Measurements from ENCODE around the gene CAMKMT. TPM values are rescaled to one million over a fixed set of nuclear protein-coding genes. Genes with fewer than 3 reads are reported as not detected.

CAMKMT gene
- total RNA-seq, 1 experiment from 2014 or later, result 6.6 TPM

DNA sequence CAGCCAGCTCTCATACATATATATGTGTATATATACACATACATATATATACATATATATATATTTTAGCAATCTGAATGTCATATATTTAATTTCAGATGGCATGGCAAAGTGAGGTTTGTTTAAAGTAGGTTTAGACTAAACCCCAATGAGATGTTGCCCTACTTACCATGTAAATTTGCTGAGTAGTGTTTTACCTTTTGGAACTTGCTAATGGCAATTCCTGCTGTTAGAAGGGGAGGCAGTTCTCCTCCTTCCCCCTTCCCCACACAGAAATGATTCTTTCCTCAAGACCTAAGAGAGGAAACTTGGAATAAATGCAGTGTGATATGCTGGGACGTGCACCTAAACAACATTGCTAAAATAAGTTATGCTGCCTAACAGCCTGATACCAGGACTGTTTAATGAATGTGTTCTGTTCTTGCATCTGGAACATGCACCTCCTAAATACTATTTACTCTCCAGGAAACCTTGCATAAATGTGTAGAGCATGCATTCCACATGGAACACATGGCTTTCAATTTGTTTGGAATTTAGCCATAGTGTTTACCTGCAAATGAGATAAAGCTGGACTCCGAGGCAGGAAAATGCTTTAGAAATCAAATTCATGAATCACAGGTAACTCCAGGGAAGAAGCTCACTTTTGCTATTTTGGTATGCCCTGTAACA lies 326.8 kb downstream of the CAMKMT start:
- DNase-seq (ENCODE audit: low read depth), result no peak

DNA sequence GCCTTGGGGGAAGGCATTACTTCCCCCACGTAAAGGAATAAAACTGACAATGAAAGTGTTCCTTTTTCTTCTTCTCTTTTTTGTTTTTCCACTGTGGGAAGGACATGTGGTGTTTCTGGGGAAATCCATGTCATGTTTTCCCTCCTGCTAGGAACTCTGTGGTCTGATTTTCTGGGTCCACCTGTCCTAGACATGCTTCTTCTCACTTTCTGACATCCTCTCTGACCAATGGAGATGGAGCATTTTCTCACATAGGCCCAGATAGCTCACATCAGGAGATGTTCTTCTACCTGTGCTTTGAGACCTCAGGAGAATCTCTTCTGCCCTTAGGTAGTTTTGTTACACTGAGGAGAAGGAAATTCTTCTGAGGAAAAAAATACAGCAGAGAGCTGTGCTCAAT lies 327.8 kb downstream of the CAMKMT start:
- no peak for DNase-seq (ENCODE audit: low read depth)

DNA sequence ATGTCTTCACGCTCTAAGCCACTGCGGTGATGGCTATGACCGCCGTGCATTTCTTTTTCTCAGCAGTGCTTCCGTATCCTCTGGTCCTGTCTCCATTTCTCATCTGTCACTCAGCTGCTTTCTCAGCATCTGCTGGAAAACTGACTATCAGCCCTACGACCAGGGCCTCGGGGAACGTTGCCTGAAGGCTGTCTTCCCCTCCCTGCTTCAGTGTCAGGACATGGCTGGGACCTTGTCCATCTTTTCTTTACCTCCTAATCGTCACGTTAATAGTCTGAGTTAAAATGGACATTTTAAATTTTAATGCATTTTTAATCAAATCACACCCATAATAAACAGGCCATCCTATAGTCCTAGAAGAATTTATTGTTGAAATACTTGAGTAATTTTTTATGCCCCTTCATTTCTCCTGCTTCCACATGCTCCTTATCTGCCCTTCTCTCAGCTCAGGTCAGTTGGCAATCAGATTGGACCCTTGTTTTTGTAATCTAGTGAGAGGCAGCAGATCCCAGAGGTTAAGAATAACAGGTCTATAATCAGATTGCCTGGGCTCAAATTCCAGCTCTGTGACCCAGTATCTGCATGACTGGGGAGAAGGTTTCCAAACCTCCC lies 329.5 kb downstream of the CAMKMT start:
- no peak for DNase-seq (ENCODE audit: low read depth)

DNA sequence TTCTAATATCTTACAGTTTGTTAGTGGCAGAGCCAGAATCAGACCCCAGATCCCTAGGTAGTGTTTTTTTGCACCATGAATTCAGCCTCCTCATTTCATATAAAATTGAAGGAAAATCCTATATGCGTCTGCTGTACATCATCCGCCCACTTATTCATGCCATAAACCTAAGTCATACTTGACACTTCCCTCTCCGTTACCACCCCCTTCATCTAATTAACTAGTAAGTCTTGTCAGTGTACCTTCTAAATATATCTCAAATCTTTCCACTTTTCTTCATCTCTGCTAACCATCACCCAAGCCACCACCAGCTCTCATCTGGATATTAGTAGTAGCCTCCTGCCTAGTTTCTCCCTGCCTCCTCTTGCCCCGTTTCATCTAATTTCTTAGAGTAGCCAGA lies 331.1 kb downstream of the CAMKMT start:
- DNase-seq (ENCODE audit: low read depth), result no peak

DNA sequence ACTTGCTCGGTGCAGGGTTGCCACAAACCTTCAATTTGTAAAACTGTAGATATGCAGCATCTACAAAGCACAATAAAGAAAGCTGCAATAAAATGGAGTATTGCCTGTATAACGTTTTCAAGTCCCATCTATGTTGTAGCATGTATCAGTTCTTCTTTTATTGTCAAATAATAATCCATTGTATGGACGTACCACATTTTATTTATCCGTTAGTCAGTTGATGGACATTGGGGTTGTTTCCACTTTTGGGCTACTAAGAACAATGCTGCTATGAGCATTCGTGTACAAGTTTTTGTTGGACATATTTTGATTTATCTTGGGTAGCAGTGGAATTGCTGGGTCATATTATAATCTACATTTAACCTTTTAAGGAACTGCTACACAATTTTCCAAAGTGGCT lies 339.1 kb downstream of the CAMKMT start:
- no peak for DNase-seq (ENCODE audit: low read depth)

DNA sequence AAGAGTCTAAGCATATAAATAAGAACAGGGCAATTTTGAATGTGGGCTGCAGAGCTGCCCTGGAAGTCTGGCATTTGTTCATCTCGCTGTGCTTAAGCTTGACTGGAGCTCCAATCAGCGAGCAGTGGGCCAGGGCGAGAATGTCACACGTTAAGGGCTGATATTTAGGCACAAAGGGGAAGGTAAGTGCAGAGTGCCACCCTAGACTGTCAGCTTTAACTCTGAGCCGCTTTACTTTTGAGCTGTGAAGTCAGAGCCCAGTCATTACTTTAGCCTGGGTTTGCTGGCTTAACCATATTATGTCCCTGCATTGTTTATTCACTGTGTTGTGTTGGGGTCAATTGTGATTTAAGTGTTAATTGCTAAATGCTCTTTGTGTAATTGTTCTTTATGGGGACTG lies 343.6 kb downstream of the CAMKMT start:
- DNase-seq (ENCODE audit: low read depth), result no peak

DNA sequence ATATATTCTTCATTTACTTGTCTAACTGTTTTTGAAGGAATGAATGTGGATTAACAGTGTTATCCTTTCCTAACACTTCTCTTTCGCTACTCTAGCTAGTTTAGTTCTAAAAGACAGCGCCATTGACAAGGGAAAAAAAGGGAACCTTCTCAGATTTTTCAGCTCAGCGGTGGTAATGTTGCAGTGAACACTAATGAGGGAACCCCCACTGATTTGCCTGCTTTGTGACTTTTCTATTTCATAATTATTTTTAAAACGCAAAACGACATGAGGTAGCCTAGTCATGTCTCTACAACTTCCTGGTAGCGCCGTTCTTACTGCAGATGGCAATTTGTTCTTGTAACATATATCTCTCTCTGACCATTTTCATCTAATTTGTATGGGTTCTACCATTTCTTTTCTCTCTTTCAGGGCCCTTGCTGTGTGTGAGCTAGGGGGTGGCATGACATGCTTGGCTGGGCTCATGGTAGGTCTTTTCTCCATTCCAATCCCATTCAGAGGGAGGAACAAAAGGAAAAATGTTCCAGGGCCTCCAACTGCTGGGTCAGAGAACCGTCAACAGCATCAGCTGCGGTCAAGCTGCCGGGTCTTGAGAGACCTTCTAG lies 344.2 kb downstream of the CAMKMT start:
- DNase-seq (ENCODE audit: low read depth), result no peak

DNA sequence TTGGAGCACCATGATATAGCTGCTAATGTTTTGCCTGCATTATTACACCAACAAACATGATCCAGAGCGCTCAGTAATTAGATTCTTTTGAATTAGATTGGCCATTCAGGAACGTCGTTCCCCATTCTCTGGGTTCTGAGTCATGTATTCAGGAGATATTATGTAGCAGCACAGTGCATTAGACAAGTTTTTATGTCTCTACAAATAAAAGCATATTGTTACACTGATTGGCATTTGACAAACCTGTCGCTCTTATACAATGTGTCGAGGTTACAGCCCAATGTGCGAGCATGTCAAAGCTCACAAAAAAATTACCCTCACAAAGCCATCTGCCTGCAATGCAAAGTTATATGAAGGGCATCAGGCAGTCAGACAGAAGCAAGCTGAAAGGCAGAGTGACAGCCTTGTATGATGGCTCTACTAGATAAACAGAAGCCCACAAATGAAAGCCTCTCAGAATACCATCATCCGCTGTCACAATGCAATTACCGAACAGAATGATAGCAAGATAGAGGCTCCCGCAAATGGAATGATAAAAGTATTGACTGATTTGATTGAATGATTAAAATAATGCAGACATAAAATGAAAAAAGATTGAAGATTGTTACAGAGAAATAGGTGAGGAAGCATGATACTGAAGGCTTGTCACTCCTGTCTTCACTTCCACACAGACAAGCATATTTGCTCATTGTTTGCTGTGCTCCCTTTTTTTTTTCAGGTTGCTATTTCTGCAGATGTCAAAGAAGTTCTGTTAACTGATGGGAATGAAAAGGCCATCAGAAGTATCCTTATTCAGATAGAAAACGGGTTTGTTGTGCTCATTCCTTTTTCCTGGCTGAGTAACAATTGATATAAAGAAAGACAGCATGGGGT lies 345.2 kb downstream of the CAMKMT start:
- no peak for DNase-seq (ENCODE audit: low read depth)

DNA sequence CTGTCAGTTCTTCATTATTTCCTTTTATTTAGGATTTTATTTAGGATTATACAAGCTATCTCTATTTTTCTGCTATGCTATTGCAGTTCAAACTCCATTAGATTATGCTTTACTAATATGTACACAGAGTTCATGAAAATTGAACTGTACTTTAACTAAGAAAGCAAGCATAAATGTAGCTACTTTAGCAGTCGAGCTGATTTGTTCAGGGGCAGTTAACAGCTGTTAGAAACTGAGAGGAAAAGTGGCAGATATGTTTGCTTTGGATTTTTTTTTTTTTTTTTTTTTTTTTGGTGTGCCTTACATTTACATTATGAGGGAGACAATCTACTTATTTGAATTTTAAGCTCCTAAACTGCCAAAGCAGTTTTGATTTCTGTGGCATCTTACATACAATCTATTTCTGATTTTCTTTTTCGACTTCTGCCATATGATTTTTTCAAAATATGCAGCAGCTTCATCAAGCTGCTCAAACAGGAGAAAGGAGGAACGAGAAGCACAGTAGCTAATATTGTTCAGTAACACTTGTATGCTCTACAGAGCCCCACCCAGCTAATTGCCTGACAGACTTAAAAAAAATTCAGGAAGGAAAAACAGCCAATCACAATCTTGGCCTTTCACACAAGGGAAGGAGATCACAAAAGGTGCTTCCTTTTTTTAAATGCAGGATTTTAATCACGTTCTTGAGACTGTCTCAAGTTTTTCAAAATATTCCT lies 346.4 kb downstream of the CAMKMT start:
- DNase-seq (ENCODE audit: low read depth), result no peak

DNA sequence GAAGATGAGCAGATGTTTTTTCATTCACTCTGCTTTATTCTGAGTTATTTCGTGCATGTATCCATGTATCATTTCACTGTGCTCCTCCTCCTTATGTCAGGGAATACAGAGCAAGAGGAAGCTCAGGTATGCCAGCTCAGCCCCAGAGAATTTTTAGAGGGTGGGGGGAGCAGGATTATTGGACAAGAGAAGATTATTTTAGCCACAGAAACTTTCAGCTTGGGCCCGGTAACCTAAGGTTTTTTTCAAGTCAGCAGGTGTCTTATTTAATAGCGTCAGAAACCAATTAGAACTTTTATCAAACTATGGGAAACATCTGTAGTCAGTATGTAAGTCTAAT lies 346.9 kb downstream of the CAMKMT start:
- DNase-seq (ENCODE audit: low read depth), result no peak

DNA sequence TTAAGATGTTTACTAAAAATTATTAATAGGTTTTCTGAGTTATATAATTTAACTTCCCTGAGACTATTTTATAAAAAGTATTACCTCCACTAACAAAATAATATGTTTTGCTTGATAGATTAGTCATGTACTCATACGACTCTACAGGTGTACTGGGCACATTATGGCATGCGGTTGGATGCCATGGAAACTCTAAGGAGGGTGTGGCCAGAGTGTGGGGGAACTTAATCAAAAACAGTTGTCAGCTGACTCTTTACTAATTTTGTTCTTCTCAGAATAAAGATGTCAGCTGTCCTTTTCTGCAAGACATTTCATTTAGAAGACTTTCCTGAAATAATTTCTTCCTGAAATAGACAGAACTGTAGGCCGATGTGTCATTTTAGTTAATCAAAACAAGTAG lies 351.4 kb downstream of the CAMKMT start:
- peak; percentile 7 for DNase-seq (ENCODE audit: low read depth)

DNA sequence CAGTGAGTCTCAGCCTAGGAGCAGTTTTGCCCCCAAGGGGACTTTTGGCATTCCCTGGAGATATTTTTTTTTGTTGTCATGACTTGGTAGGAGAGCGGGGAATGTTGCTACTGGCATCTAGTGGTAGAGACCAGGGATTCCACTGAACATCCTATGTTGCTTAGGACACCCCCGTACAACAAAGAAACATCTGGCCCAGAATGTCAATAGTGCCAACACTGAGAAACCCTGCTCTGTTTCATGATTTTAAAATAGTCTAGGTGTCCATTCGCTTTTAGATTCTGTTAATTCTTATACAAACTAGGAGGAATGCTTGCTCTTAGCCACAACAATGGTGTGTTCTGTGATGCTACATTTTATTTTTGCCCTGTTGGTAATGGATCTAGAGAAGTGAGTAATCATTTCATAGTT lies 353.9 kb downstream of the CAMKMT start:
- DNase-seq (ENCODE audit: low read depth), result peak; percentile 38

DNA sequence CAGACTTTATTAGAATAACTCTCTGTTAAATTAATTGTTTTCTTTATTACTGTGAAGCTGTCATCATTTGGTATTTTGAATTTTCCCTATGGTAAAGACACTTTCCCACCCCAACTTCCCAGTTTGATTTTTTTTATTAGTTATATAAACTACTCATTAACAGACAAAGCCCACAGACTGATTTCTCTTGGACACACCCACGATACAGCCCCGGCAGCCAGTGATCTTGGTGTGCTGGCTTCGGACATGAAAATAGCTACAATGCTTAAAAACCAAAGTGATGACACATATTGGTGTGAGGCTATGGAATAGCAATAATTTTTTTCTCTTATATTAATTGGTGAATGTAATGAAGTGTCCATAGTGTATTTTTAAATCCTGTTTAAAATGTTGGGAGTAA lies 354.4 kb downstream of the CAMKMT start:
- no peak for DNase-seq (ENCODE audit: low read depth)

DNA sequence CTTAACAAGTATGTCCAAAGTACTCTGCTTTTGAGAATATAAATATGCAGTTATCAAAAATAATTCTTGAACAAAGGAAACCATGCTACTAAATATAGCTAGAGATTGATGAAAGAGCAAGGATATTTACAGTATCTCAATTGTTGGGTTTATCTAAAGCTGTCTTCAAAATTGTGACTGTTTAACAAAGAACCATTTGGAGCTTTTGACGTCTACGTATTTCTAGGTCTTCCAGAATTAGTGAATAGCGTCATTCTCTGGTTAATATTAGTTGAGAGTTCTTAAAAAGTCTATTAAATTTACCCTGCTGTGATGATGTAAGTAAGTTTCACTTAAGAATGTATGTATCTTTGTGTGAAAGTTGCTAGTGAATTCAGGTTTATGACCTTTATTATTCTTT lies 356.7 kb downstream of the CAMKMT start:
- DNase-seq (ENCODE audit: low read depth), result no peak

DNA sequence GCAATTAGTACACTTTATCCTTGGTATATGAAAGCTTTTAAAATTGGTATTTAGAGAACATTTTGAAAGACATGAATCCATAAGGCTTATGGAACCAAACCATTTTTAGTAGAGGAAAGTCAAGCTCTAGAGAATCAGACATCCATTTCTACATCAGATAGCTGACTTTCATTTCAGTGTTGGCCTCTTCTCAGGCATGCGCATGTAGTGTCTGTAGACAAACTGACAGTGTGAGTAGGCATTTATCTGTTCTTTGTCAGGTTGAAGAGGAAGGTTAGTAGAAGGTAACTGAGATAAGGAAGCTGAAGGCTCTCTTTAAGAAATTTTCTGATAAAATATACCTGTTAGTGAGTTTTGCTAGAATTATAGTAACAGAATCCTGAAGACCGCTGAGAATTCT lies 357.8 kb downstream of the CAMKMT start:
- DNase-seq (ENCODE audit: low read depth), result no peak

DNA sequence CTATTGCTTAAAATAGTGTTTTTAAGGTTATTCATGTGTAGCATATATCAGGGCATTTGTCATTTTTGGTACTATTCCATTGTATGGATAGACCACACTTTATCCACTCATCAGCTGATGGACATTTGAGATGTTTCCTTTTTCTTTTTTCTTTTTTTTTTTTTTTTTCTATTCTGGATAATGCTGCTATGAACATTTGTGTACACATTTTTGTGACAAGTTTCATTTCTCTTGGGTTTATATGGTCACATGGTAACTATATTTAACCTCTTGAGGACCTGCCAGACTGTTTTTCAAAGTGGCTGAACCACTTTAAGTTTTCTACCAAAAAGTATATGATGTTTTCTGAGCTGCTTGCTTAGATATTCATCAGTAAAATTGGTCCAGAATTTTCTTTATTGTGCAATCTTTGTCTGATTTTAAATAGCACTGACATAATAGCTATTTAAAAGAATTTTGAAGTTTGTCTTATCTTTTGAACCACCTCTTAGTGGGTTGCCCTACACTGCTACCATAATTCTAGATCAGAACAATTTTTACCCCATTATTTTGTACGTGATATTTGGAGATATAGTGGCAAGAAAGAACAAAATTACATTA lies 360.4 kb downstream of the CAMKMT start:
- DNase-seq (ENCODE audit: low read depth), result no peak

DNA sequence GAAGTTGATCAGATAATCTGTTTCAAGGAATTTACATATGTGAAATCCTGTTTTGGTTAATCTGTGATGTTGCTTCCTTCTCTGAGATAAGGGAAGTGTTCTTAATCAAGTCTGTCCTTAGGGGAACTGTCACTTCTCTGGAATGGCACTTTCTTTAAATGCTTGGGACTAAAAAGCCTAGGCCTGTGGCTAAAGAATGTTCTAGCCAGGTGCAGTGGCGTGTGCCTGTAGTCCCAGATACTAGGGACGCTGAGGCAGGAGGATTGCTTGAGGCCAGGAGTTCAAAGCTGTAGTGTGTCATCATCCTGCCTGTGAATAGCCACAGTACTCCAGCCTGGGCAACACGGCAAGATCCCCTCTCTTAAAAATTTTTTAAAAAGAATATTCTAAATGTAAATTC lies 362.2 kb downstream of the CAMKMT start:
- DNase-seq (ENCODE audit: low read depth), result no peak

DNA sequence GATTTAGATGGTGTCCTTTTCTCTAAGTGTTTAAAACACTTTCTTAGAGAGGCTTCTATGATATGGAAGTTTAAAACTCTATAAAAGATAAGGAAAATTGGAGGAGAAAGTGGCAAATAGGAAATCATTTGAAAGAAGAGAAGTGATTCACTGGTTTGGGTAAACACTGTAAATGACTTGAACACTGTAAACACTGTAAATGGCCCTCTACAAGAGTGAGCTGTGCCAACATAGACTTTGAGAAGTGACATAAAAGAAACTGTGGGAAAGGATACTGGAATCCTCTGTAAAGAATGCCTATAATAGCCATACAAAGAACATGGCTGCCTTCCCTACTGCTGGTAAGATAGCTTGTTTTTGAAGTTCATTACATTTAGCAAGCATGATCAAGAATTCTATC lies 368.8 kb downstream of the CAMKMT start:
- DNase-seq (ENCODE audit: low read depth), result no peak

DNA sequence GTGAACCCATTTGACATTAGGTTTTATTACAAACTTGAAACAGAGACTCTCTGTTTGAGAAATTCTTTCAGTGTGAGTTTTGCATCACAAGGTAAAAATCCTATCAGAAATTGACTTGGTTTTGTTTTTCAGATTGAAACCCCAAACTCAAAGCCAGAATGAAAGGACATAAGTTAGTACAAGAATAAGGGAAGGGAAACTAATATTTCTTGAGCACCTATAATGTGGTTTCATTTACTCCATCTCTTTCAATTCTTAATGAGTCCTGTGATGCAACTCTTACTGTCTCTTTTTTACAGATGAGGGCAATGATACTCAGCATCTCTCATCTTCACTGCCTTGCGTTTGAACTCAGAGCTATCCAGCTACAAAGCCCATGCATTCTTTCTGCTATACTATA lies 369.8 kb downstream of the CAMKMT start:
- no peak for DNase-seq (ENCODE audit: low read depth)

DNA sequence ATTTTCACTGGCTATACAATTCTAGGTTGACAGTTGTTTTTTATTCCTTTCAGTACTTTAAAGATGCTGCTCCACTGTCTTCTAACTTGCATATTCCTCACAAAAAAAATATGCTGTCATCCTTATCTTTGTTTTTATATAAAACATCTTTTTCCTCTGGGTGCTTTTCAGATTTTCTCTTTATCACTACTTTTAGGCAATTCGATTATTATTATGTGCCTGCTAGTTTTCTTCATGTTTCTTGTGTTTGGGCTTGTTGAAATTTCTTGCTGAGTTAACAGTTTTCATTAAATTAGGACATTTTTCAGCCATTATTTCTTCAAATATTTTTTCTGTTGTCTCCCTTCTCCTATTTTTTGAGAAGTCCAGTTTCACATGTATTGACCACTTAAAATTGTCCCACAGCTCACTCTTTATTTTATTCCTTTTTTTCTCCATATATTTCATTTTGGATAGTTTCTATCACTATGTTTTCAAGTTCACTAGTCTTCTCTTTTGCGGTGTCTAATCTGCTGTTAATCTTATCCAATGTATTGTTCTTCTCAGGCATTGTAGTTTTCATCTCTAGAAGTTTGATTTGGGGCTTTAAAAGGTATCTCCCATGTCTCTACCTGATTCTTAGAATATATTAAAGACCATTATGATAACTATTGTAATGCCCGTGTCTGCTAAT lies 374.7 kb downstream of the CAMKMT start:
- DNase-seq (ENCODE audit: low read depth), result no peak

DNA sequence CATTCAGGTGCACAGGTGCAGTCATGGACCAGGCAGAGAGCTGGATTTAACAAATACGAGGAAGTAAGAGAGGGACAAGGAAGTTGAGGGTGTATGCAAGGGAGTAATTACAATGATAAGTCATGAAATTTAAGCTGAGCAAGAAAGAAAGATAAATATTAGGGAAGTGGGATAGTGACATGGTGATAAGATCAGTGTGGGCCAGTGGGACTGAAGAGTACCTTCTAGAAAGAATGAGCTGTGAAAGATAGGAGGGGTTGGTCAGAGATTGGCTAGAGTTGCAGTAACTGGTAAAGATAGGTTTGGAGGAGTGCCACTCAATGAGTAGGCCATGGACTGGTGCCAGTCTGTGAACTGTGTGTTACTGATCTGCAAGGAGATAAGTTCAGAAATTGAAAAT lies 378.9 kb downstream of the CAMKMT start:
- peak; percentile 52 for DNase-seq (ENCODE audit: low read depth)
